RWPE2 (cell line): ENCODE measurements around the gene WIZ.

Source experiments
- ATAC-seq: fragments of 200-7000 bp; cut with Tn5 transposase; 3 replicates; pipeline ENCODE4 v1.9.1; 2021; ENCODE audit warnings: low read depth
- DNase-seq: peaks from one replicate; pipeline ENCODE4 v3.0.0-alpha.2; 2020; ENCODE audit warnings: low spot score
- H3K27ac ChIP-seq: fragments of 450-650 bp; 2 replicates; pipeline ENCODE4 v1.5.1; 2017; ENCODE audit warnings: mild to moderate bottlenecking; ENCODE audit not compliant: poor library complexity, severe bottlenecking
- H3K27me3 ChIP-seq: fragments of 250-450 bp; sonication (Bioruptor Pico); 2 replicates; pipeline ENCODE4 v1.5.1; 2021; ENCODE audit warnings: mild to moderate bottlenecking, moderate library complexity; ENCODE audit not compliant: insufficient read depth, poor library complexity, severe bottlenecking
- H3K36me3 ChIP-seq: fragments of 250-450 bp; sonication (Bioruptor Pico); 2 replicates; pipeline ENCODE4 v1.5.1; 2020; ENCODE audit warnings: low read depth, mild to moderate bottlenecking, moderate library complexity
- H3K4me1 ChIP-seq: fragments of 250-450 bp; sonication (Bioruptor Pico); 2 replicates; pipeline ENCODE4 v1.5.1; 2021; ENCODE audit warnings: mild to moderate bottlenecking, moderate library complexity; ENCODE audit not compliant: insufficient read depth, poor library complexity, severe bottlenecking
- H3K4me3 ChIP-seq: fragments of 250-450 bp; sonication (Bioruptor Pico); 2 replicates; pipeline ENCODE4 v1.5.1; 2021; ENCODE audit warnings: mild to moderate bottlenecking, moderate library complexity; ENCODE audit not compliant: severe bottlenecking
- H3K9me3 ChIP-seq: fragments of 250-450 bp; sonication (Bioruptor Pico); 2 replicates; pipeline ENCODE4 v1.5.1; 2021; ENCODE audit warnings: mild to moderate bottlenecking, moderate library complexity; ENCODE audit not compliant: severe bottlenecking
- TF ChIP-seq, protein P1 (sequence below): fragments of 450-650 bp; IDR thresholded peaks from one replicate; pipeline ENCODE4 v1.5.1; 2017; ENCODE audit warnings: mild to moderate bottlenecking, moderate library complexity; ENCODE audit not compliant: poor library complexity, severe bottlenecking

The WIZ gene

DNA sequence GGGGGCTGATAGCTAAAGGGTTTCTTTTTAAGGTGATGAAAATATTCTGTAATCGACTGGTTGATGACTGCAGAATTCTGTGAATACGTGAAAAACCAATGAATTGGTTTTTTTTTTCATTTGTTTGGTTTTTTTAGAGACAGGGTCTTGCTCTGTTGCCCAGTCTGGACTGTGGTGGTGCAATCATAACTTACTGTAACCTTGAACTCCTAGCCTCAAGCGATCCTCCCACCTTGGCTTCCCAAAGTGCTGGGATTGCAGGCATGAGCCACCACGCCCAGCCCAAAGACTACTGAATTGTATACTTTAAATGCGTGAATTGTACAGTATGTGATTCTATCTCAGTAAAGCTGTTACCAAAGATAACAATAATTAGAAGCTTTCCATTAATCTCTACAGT is 55.3 kb downstream of the WIZ start:
- TF ChIP-seq, protein P1, sequence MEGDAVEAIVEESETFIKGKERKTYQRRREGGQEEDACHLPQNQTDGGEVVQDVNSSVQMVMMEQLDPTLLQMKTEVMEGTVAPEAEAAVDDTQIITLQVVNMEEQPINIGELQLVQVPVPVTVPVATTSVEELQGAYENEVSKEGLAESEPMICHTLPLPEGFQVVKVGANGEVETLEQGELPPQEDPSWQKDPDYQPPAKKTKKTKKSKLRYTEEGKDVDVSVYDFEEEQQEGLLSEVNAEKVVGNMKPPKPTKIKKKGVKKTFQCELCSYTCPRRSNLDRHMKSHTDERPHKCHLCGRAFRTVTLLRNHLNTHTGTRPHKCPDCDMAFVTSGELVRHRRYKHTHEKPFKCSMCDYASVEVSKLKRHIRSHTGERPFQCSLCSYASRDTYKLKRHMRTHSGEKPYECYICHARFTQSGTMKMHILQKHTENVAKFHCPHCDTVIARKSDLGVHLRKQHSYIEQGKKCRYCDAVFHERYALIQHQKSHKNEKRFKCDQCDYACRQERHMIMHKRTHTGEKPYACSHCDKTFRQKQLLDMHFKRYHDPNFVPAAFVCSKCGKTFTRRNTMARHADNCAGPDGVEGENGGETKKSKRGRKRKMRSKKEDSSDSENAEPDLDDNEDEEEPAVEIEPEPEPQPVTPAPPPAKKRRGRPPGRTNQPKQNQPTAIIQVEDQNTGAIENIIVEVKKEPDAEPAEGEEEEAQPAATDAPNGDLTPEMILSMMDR = no peak
- Histone ChIP-seq H3K4me3 (no peak overlapping the region), H3K9me3 (no peaks in the 10 kb centered on the region), H3K27me3 (no peaks in the 10 kb centered on the region), H3K36me3 (peaks cover 73% of the 10 kb centered on the region), H3K27ac (no peak overlapping the region), H3K4me1 (no peaks in the 10 kb centered on the region)
- ATAC-seq (no peak), DNase-seq (no peak)

DNA sequence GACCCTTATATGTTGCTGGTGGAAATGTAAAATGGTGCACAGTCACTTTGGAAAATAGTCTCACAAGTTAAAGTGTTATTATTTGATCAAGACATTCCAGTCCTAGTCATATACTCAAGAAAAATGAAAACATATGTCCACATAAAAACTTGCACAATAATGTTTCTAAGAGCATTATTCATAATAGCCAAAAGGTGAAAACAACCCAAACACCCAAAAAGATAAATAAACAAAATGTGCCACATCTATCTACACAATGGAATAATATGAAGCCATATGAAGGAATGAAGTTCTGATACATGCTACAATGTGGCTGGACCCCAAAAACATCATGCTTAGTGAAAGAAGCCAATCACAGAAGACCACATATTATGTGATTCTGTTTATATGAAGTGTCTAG is 55.8 kb downstream of the WIZ start:
- H3K4me3 ChIP-seq = no peak overlapping the region
- no peaks in the 10 kb centered on the region for H3K9me3 ChIP-seq
- no peaks in the 10 kb centered on the region for H3K27me3 ChIP-seq
- no peak overlapping the region for H3K27ac ChIP-seq
- no peaks in the 10 kb centered on the region for H3K4me1 ChIP-seq
- peaks cover 69% of the 10 kb centered on the region for H3K36me3 ChIP-seq
- DNase-seq (no peak), ATAC-seq (no peak)
- TF ChIP-seq, protein P1 = no peak

DNA sequence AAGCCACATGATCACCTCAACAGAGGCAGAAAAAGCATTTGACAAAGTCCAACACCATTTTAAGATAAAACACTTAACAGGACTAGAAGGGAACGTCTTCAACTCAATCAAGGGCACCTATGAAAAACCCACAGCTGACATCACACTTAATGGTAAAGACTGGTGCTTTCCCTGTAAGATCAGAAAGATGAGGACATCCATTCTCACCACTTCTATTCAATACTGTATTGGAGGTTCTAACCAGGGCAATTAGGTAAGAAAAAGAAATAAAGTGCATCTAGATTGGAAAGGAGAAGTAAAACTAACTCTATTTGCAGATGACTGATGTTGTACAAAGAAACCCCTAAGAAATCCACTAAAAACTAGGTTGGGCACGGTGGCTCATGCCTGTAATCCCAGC is 58.9 kb downstream of the WIZ start:
- DNase-seq (no peak), ATAC-seq (no peak)
- H3K4me3 ChIP-seq = no peak overlapping the region
- H3K4me1 ChIP-seq = no peaks in the 10 kb centered on the region
- H3K27me3 ChIP-seq = no peaks in the 10 kb centered on the region
- H3K36me3 ChIP-seq = peaks cover 47% of the 10 kb centered on the region
- H3K9me3 ChIP-seq = no peaks in the 10 kb centered on the region
- TF ChIP-seq, protein P1 = no peak
- H3K27ac ChIP-seq = no peak overlapping the region

DNA sequence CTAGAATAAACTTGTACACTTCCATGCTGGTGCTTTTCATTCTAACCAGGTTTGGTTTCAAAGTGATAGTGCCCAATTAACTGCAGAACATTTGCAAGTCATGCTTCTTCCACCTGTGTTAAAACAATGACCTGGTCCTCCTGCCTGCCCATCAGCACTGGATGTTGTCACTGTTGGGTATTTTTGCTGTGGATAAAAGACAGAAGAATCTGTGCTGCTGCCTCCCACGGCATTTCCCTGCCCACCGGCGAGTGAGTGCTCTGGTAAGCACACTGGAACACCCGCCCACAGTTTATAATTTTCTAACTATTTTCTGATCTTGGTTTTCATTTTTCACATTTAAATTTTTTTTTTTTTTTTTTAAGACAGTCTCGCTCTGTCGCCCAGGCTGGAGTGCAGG is 67.9 kb downstream of the WIZ start:
- H3K9me3 ChIP-seq = no peaks in the 10 kb centered on the region
- H3K27me3 ChIP-seq = no peaks in the 10 kb centered on the region
- peaks cover 4% of the 10 kb centered on the region for H3K4me1 ChIP-seq
- no peak overlapping the region for H3K4me3 ChIP-seq
- H3K27ac ChIP-seq = no peak overlapping the region
- peaks cover 9% of the 10 kb centered on the region for H3K36me3 ChIP-seq
- TF ChIP-seq, protein P1 = no peak
- ATAC-seq = no peak
- DNase-seq = no peak

DNA sequence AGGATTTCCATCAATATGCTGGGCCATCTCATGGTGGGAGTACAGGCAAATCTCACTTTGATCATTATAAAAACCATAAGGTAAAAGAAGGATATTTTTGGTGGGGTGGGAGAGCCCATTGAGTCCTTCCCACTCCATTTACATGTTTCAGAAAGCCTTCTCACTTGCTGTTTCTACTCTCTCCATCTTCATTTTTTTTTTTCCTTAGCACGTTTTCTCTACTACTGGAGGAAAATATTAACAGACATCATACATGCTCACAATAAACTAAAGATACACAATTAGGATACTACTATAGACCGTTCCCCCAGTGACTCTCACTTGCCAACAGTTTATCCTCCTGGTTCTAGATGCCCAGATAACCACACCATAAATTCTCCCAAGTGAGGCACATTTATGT is 68.3 kb downstream of the WIZ start:
- TF ChIP-seq, protein P1 = no peak
- Histone ChIP-seq H3K27ac (peak overlapping the region; percentile 85), H3K27me3 (no peaks in the 10 kb centered on the region), H3K9me3 (no peaks in the 10 kb centered on the region), H3K4me3 (no peak overlapping the region), H3K36me3 (peaks cover 12% of the 10 kb centered on the region), H3K4me1 (peaks cover 7% of the 10 kb centered on the region)
- DNase-seq = no peak
- no peak for ATAC-seq
